Liver (tissue), 3 donors: Measurements from ENCODE around the gene TMEM184A.

Experiments used
- ATF3 ChIP-seq: IDR thresholded peaks from 2 replicates; pipeline ENCODE4 v1.6.1; 2016; ENCODE audit warnings: antibody characterized with exemption
- CTCF ChIP-seq: fragments of 150-350 bp; IDR thresholded peaks from 2 replicates; pipeline ENCODE4 v1.5.1; 2017; ENCODE audit warnings: improper control_type of control experiment, low read depth, low read length; ENCODE audit not compliant: missing input control
- FOXA2 ChIP-seq: IDR thresholded peaks from 2 replicates; pipeline ENCODE4 v1.6.1; 2016; ENCODE audit warnings: antibody characterized with exemption
- MAX ChIP-seq: IDR thresholded peaks from 2 replicates; pipeline ENCODE4 v1.6.1; 2016; ENCODE audit warnings: antibody characterized with exemption
- NR2F2 ChIP-seq: IDR thresholded peaks from 2 replicates; pipeline ENCODE4 v1.6.1; 2016; ENCODE audit warnings: antibody characterized with exemption
- RAD21 ChIP-seq, 2 donors: IDR thresholded peaks; 2 replicates each; pipeline ENCODE4 v1.6.1; 2016; ENCODE audit warnings: antibody characterized with exemption in 2 of 2, mild to moderate bottlenecking in 2 of 2
- REST ChIP-seq: IDR thresholded peaks from 2 replicates; pipeline ENCODE4 v1.6.1; 2016; ENCODE audit warnings: antibody characterized with exemption, mild to moderate bottlenecking
- SP1 ChIP-seq: IDR thresholded peaks from 2 replicates; pipeline ENCODE4 v1.6.1; 2018; ENCODE audit warnings: antibody characterized with exemption, mild to moderate bottlenecking
- YY1 ChIP-seq: IDR thresholded peaks from 2 replicates; pipeline ENCODE4 v1.6.1; 2016; ENCODE audit warnings: antibody characterized with exemption, mild to moderate bottlenecking
- ZBTB33 ChIP-seq: IDR thresholded peaks from 2 replicates; pipeline ENCODE4 v1.6.1; 2016; ENCODE audit warnings: antibody characterized with exemption
- donor health status: healthy.
- donor health status: healthy.

- TF ChIP-seq CTCF: no peak
- TF ChIP-seq MAX: no peak
- no peak for TF ChIP-seq ZBTB33
- no peak for TF ChIP-seq REST
- TF ChIP-seq SP1: peak; percentile 26
- no peak for TF ChIP-seq NR2F2
- no peak for TF ChIP-seq ATF3
- TF ChIP-seq RAD21 (IDR thresholded peaks at IDR 0.05): no peak
- TF ChIP-seq YY1: no peak
- no peak for TF ChIP-seq FOXA2
Measured at GRCh38 chr7:1537535-1538412, 18.2 kb downstream of the TMEM184A start.
